Measurements from ENCODE around the gene LARGE1. TPM values are rescaled to one million over a fixed set of nuclear protein-coding genes. Genes with fewer than 3 reads are reported as not detected.
A peak's percentile ranks its signal among the peaks of the same experiment; 100 is the strongest.
"Not testable (repeated sequence)": the region's sequence is repeated elsewhere in the genome, so short reads cannot be mapped to it uniquely, and the experiment has no call there.

The LARGE1 gene
- total RNA-seq, 2 donors from 2014 or later = 80.5 to 101 TPM

DNA sequence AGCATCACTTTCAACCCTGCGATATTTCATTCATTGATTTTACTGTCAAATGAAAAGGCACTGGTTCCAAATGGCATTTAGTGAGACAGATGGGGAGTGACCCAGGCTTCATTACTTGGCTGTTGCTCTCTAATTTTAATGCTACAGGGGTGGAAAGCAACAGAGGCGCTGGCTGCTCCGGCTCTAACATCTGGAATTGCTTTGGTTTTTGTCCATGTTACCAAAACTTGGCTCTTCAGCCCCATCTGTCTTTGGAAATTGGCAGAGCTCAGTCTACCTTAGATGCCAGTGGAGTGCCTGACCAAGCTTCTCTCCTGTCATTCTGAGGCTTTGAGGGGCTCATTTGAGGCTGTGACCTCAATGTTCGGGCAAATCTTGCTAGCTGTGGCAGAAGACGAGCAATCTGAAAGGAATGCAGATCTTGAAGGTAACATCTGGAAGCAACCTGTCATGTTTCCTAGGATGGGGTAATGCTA lies 452.6 kb downstream of the LARGE1 start:
- Histone ChIP-seq H3K36me3 (no peaks in the 10 kb centered on the region), H3K9me3 (no peaks in the 10 kb centered on the region), H3K27me3 (no peaks in the 10 kb centered on the region), H3K4me3 (no peak overlapping the region), H3K27ac (no peak overlapping the region), H3K4me1 (peaks cover 0 to 29% of the 10 kb centered on the region in 2 donors)
- TF ChIP-seq, protein P1, sequence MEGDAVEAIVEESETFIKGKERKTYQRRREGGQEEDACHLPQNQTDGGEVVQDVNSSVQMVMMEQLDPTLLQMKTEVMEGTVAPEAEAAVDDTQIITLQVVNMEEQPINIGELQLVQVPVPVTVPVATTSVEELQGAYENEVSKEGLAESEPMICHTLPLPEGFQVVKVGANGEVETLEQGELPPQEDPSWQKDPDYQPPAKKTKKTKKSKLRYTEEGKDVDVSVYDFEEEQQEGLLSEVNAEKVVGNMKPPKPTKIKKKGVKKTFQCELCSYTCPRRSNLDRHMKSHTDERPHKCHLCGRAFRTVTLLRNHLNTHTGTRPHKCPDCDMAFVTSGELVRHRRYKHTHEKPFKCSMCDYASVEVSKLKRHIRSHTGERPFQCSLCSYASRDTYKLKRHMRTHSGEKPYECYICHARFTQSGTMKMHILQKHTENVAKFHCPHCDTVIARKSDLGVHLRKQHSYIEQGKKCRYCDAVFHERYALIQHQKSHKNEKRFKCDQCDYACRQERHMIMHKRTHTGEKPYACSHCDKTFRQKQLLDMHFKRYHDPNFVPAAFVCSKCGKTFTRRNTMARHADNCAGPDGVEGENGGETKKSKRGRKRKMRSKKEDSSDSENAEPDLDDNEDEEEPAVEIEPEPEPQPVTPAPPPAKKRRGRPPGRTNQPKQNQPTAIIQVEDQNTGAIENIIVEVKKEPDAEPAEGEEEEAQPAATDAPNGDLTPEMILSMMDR (IDR thresholded peaks at IDR 0.05) = peak in 1 of 2 donors; percentile 38
- DNase-seq (ENCODE audit: low spot score) = no peak

DNA sequence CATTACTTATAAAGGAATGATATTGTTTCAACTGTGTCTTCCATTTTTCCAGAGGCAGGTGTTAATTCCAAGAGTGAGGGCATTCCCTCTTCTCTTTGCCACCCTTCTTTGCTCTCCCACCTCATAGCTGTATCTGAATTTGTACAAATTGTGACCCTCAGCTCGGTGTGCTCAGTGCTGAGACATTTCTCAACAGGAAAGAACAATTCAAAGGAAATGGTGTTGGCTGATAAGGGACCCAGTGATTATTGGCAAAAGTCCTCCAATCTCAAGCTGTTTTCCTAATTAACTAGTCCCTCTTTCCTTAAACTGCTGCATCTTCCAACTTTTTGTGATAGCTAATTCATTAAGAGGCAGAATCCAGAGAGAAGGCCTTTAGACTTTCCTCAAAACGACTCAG lies 453.2 kb downstream of the LARGE1 start:
- TF ChIP-seq, protein P1 (IDR thresholded peaks at IDR 0.05) = no peak
- peak overlapping the region in 1 of 2 donors; percentile 47 for H3K27ac ChIP-seq

GRCh38 chr22:33465554-33465953 lies 454.7 kb downstream of the LARGE1 start:
- Histone ChIP-seq H3K4me3 (no peak overlapping the region), H3K4me1 (peaks cover 0 to 28% of the 10 kb centered on the region in 2 donors), H3K9me3 (no peaks in the 10 kb centered on the region), H3K27me3 (no peaks in the 10 kb centered on the region), H3K36me3 (no peaks in the 10 kb centered on the region), H3K27ac (peak overlapping the region in 1 of 2 donors; percentile 47)
- no peak for DNase-seq (ENCODE audit: low spot score)
- TF ChIP-seq, protein P1 (IDR thresholded peaks at IDR 0.05) = no peak

More for the DNA sequence above, 453.2 kb downstream of the LARGE1 start:
- no peaks in the 10 kb centered on the region for H3K36me3 ChIP-seq
- H3K4me3 ChIP-seq = no peak overlapping the region
- no peak for DNase-seq (ENCODE audit: low spot score)
- H3K27me3 ChIP-seq = no peaks in the 10 kb centered on the region
- H3K4me1 ChIP-seq = peaks cover 0 to 28% of the 10 kb centered on the region in 2 donors
- no peaks in the 10 kb centered on the region for H3K9me3 ChIP-seq

GRCh38 chr22:33464698-33465097 lies 455.6 kb downstream of the LARGE1 start:
- Histone ChIP-seq H3K36me3 (no peaks in the 10 kb centered on the region), H3K4me1 (peaks cover 0 to 30% of the 10 kb centered on the region in 2 donors), H3K9me3 (no peaks in the 10 kb centered on the region), H3K4me3 (no peak overlapping the region), H3K27me3 (no peaks in the 10 kb centered on the region), H3K27ac (no peak overlapping the region)
- no peak for DNase-seq (ENCODE audit: low spot score)
- TF ChIP-seq, protein P1 (IDR thresholded peaks at IDR 0.05) = no peak

DNA sequence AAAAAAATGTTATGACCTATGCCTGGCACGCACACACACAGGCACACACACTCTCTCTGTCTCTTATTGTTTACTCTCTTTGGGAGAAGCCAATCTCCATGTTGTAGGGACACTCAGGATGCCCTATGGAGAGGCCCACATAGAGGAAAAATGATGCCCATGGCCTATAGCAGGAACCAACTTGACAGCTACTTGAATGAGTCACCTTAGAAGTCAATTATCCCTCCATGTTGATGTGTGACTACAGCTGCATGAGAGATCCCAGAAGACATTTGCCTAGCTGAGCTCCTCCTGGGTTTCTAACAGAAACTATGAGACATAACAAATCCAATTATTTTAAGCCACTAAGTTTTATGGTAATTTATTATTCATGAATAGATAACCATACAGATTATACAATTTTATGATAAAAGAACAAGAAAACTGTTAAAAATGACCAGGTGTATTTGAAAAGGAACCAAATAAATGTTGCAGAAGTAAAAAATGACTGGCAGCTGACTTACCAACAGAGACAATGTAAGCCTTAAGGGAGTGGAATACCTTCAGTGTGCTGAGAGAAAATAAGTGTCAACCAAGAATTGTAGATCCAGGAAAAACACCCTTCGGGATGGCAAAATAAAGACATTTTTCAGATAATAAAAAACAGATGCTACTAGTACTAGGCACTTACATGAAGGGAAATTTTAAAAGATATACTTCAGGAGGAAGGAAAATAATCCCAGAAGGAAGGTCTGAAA lies 458.4 kb downstream of the LARGE1 start:
- Histone ChIP-seq H3K4me3 (no peak overlapping the region), H3K27ac (no peak overlapping the region), H3K4me1 (peaks cover 0 to 21% of the 10 kb centered on the region in 2 donors), H3K9me3 (no peaks in the 10 kb centered on the region), H3K27me3 (no peaks in the 10 kb centered on the region), H3K36me3 (no peaks in the 10 kb centered on the region)
- TF ChIP-seq, protein P1 (IDR thresholded peaks at IDR 0.05) = no peak
- no peak for DNase-seq (ENCODE audit: low spot score)

DNA sequence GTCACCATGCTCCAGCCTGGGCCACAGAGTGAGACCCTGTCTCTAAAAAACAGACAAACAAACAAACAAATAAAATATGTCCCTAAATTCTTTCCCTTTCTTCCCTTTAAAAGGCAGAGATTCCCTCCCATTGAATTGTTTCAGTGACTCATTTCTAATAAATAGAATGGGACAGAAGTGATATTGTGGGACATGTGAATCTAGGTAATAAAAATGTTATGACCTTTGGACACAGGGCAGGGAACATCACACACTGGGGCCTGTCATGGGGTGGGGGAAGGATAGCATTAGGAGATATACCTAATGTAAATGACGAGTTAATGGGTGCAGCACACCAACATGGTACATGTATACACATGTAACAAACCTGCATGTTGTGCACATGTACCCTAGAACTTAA lies 459.0 kb downstream of the LARGE1 start:
- H3K36me3 ChIP-seq; H3K27ac ChIP-seq; H3K27me3 ChIP-seq; DNase-seq (ENCODE audit: low spot score); H3K4me3 ChIP-seq; H3K9me3 ChIP-seq: not testable (repeated sequence)
- peaks cover 0 to 18% of the 10 kb centered on the region in 2 donors for H3K4me1 ChIP-seq

Measured in right atrium auricular region (tissue), 2 donors.